Smooth muscle cell (in vitro differentiated cells): Measurements from ENCODE around the gene ARPC4. TPM values are rescaled to one million over a fixed set of nuclear protein-coding genes. Genes with fewer than 3 reads are reported as not detected.
A peak's percentile ranks its signal among the peaks of the same experiment; 100 is the strongest.

Source experiments
- DNase-seq: peaks from one replicate; lab custom pipeline; 2025; ENCODE audit not compliant: unreplicated experiment; lab: John Stamatoyannopoulos, UW
- H2AFZ ChIP-seq: fragments of 200-600 bp; sonication (generic); 2 replicates; pipeline ENCODE4 v1.6.0; 2016; ENCODE audit warnings: antibody characterized with exemption, low read depth, mild to moderate bottlenecking
- H3F3A ChIP-seq: fragments of 200-600 bp; sonication (generic); 2 replicates; pipeline ENCODE4 v1.6.0; 2017; ENCODE audit warnings: antibody characterized with exemption, low read depth
- H3K27ac ChIP-seq: fragments of 200-600 bp; sonication (generic); 2 replicates; pipeline ENCODE4 v1.5.1; 2016; ENCODE audit warnings: low read depth, mild to moderate bottlenecking
- H3K27me3 ChIP-seq: fragments of 200-600 bp; sonication (generic); 2 replicates; pipeline ENCODE4 v1.6.1; 2016; ENCODE audit warnings: low read depth, mild to moderate bottlenecking
- H3K36me3 ChIP-seq: fragments of 200-600 bp; sonication (generic); 2 replicates; pipeline ENCODE4 v1.5.1; 2016; ENCODE audit warnings: low read depth
- H3K4me1 ChIP-seq: fragments of 200-600 bp; sonication (generic); 2 replicates; pipeline ENCODE4 v1.5.1; 2016; ENCODE audit warnings: low read depth
- H3K4me2 ChIP-seq: fragments of 200-600 bp; sonication (generic); 2 replicates; pipeline ENCODE4 v1.6.0; 2016; ENCODE audit warnings: mild to moderate bottlenecking
- H3K4me3 ChIP-seq: fragments of 200-600 bp; sonication (generic); 2 replicates; pipeline ENCODE4 v1.5.1; 2016; ENCODE audit warnings: mild to moderate bottlenecking
- H3K79me2 ChIP-seq: fragments of 200-600 bp; sonication (generic); 2 replicates; pipeline ENCODE4 v1.6.0; 2016; ENCODE audit warnings: low read depth, mild to moderate bottlenecking
- H3K9ac ChIP-seq: fragments of 200-600 bp; sonication (generic); 2 replicates; pipeline ENCODE4 v1.6.0; 2016; ENCODE audit warnings: low read depth
- H3K9me3 ChIP-seq: fragments of 200-600 bp; sonication (generic); replicated peaks from 2 replicates; pipeline ENCODE4 v1.5.1; 2016; ENCODE audit warnings: low read depth
- H4K20me1 ChIP-seq: fragments of 200-600 bp; sonication (generic); 2 replicates; pipeline ENCODE4 v1.6.0; 2016; ENCODE audit warnings: low read depth
- WGBS: methylation state at CpG from one replicate; pipeline ENCODE4 v1.1.7; 2016; ENCODE audit warnings: low lambda C conversion rate; 5-methylcytosine and 5-hydroxymethylcytosine counted together
- polyA plus RNA-seq: library from polyadenylated mRNA; unstranded; fragments of >200 nt; fragmentation: Nextera tagmentation; extraction: Ambion mirVana; gene quantifications from 2 replicates; pipeline ENCODE4 v1.2.1, GENCODE V29; 2016
- total RNA-seq: library from RNA; depleted of rRNA; stranded (reverse); fragments of >200 nt; gene quantifications from 2 replicates; pipeline ENCODE4 v1.2.3, GENCODE V29; 2014
- TF ChIP-seq, protein P1 (sequence below): fragments of 200-600 bp; sonication (generic); IDR thresholded peaks from 2 replicates; pipeline ENCODE4 v1.5.1; 2017; ENCODE audit warnings: borderline replicate concordance, mild to moderate bottlenecking, antibody characterized with exemption; ENCODE audit not compliant: insufficient read depth, poor library complexity, severe bottlenecking

The ARPC4 gene
- total and polyA plus RNA-seq, 2 experiments from 2014 or later, result 93.9 to 130 TPM

DNA sequence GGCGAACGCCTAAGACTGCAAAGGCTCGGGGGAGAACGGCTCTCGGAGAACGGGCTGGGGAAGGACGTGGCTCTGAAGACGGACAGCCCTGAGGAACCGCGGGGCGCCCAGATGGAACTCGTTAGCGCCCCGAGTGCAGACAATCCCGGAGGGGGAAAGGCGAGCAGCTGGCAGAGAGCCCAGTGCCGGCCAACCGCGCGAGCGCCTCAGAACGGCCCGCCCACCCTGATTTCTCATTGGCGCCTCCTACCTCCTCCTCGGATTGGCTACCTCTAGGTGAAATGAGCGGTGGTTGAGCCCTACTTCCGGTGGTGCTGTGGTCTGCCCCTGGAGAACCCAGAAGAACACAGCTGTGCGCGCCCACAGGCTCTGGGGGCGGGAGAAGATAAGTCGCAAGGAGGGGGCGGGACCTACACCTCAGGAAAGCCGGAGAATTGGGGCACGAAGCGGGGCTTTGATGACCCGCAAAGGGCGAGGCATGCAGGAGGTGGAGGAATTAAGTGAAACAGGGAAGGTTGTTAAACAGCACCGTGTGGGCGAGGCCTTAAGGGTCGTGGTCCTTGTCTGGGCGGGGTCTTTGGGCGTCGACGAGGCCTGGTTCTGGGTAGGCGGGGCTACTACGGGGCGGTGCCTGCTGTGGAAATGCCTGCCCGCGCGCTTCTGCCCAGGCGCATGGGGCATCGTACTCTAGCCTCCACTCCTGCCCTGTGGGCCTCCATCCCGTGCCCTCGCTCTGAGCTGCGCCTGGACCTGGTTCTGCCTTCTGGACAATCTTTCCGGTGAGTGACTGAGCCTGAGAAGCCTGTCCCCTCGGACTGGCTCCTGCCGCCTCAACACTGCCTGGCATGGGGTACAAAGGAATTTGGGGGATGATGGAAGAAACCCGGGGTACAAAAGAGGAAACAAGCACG is 43.0 kb upstream of the ARPC4 start, which contains the start of gene OGG1:
OGG1 (plus strand) TSS at position 308 of the 911 bp plus-strand sequence; CDS start at position 643, 335 bp downstream.
- H3K9ac ChIP-seq, result peak within 1 kb of the TSS; percentile 33

DNA sequence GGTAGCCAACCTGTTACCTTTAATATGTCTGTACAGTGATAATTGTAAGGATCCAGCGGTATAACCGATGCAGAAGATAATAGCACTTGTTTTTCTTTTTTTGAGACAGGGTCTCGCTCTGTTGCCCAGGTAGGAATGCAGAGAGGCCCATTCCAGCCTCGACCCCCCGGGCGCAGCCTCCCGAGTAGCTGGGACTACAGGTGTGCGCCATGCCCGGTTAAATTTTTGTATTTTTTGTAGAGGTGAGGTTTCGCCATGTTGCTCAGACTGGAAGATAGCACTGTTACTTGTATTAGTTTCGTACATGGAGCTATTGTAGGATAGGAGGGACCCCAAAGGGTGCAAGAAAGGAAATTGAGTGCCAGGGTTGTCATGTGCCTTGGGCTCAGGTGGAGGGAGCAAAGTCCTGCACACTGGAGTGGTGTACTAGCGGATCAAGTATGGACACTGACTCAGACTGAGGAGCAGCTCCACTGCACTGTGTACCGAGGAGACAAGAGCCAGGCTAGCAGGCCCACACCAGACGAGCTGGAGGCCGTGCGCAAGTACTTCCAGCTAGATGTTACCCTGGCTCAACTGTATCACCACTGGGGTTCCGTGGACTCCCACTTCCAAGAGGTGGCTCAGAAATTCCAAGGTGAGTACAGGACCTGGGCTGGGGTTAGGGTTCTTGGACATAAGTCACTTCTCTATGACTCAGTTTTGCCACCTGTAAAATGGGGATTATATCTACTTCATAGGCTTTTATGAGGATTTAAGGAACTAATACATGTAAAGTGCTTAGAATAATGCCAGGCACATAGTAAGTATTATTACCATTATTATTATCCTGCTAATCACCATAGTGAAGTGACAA is 42.1 kb upstream of the ARPC4 start:
- Histone ChIP-seq H3K27ac (peak overlapping the region; percentile 63), H3K79me2 (peaks cover 7% of the 10 kb centered on the region), H3K36me3 (no peaks in the 10 kb centered on the region), H3K9me3 (no peaks in the 10 kb centered on the region), H3F3A (peaks cover 27% of the 10 kb centered on the region), H3K27me3 (no peaks in the 10 kb centered on the region), H4K20me1 (no peaks in the 10 kb centered on the region), H2AFZ (no peak overlapping the region), H3K9ac (no peak overlapping the region), H3K4me2 (peak overlapping the region; percentile 83), H3K4me3 (peak overlapping the region; percentile 62), H3K4me1 (peaks cover 10% of the 10 kb centered on the region)
- WGBS, result 67% methylated on average over 17 of the region's 17 CpGs
- TF ChIP-seq, protein P1, sequence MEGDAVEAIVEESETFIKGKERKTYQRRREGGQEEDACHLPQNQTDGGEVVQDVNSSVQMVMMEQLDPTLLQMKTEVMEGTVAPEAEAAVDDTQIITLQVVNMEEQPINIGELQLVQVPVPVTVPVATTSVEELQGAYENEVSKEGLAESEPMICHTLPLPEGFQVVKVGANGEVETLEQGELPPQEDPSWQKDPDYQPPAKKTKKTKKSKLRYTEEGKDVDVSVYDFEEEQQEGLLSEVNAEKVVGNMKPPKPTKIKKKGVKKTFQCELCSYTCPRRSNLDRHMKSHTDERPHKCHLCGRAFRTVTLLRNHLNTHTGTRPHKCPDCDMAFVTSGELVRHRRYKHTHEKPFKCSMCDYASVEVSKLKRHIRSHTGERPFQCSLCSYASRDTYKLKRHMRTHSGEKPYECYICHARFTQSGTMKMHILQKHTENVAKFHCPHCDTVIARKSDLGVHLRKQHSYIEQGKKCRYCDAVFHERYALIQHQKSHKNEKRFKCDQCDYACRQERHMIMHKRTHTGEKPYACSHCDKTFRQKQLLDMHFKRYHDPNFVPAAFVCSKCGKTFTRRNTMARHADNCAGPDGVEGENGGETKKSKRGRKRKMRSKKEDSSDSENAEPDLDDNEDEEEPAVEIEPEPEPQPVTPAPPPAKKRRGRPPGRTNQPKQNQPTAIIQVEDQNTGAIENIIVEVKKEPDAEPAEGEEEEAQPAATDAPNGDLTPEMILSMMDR, result no peak
- DNase-seq, result no peak

More for the DNA sequence above, 43.0 kb upstream of the ARPC4 start, which contains the start of gene OGG1:
- peak; percentile 95 for DNase-seq
- H3K4me2 ChIP-seq, result peak within 1 kb of the TSS; percentile 83
- TF ChIP-seq, protein P1, result no peak
- H3K4me1 ChIP-seq, result peaks cover 10% of the 10 kb centered on the region
- H3K4me3 ChIP-seq, result peak within 1 kb of the TSS; percentile 62
- H3K36me3 ChIP-seq, result no peaks in the 10 kb centered on the region
- H4K20me1 ChIP-seq, result no peaks in the 10 kb centered on the region
- no peaks in the 10 kb centered on the region for H3K27me3 ChIP-seq
- no peaks in the 10 kb centered on the region for H3K9me3 ChIP-seq
- WGBS, result 1% methylated on average over 59 of the region's 60 CpGs
- H3K79me2 ChIP-seq, result peaks cover 7% of the 10 kb centered on the region
- H2AFZ ChIP-seq, result peak within 1 kb of the TSS; percentile 60
- H3K27ac ChIP-seq, result peak within 1 kb of the TSS; percentile 63
- H3F3A ChIP-seq, result peaks cover 28% of the 10 kb centered on the region

DNA sequence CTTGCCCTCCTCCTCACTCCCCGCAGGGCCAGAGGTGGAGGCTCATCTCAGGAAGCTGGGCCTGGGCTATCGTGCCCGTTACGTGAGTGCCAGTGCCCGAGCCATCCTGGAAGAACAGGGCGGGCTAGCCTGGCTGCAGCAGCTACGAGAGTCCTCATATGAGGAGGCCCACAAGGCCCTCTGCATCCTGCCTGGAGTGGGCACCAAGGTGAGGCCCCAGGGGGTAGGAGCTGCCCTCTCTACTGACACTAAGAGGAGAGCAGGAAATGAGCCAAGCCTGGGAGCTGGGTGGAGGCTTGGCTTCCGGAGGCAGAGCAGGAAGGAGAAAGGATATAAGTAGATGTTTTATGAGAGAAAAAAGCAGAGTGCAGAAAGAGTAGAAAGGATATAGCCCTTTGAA is 38.2 kb upstream of the ARPC4 start:
- Histone ChIP-seq H3K79me2 (peaks cover 7% of the 10 kb centered on the region), H3K9ac (no peak overlapping the region), H2AFZ (no peak overlapping the region), H3K4me2 (no peak overlapping the region), H3F3A (no peaks in the 10 kb centered on the region), H3K9me3 (no peaks in the 10 kb centered on the region), H3K36me3 (no peaks in the 10 kb centered on the region), H3K27ac (no peak overlapping the region), H3K27me3 (no peaks in the 10 kb centered on the region), H4K20me1 (no peaks in the 10 kb centered on the region), H3K4me1 (peaks cover 7% of the 10 kb centered on the region), H3K4me3 (no peak overlapping the region)
- no peak for DNase-seq
- WGBS, result 93% methylated on average over 8 of the region's 8 CpGs
- TF ChIP-seq, protein P1, result no peak
